Subcutaneous abdominal adipose tissue (tissue), 5 donors: ENCODE measurements around the gene INO80D.

Experiments
- H3K27ac ChIP-seq: one replicate; pipeline ENCODE4 v1.7.0; 2013; ENCODE audit warnings: low read depth, mild to moderate bottlenecking, inconsistent platforms, low read length, moderate library complexity
- H3K27me3 ChIP-seq, 5 donors: one replicate each; pipeline ENCODE4 v1.7.0; 2013; ENCODE audit warnings: low read length in 5 of 5, inconsistent platforms in 1 of 5; ENCODE audit not compliant: control insufficient read depth in 5 of 5, insufficient read depth in 4 of 5
- H3K36me3 ChIP-seq, 5 donors: one replicate each; pipeline ENCODE4 v1.7.0; 2013; ENCODE audit warnings: low read length in 5 of 5; ENCODE audit not compliant: control insufficient read depth in 5 of 5, insufficient read depth in 5 of 5
- H3K4me1 ChIP-seq, 5 donors: one replicate each; pipeline ENCODE4 v1.7.0; 2013; ENCODE audit warnings: low read length in 5 of 5, mild to moderate bottlenecking in 3 of 5, moderate library complexity in 1 of 5; ENCODE audit not compliant: control insufficient read depth in 5 of 5, insufficient read depth in 5 of 5
- H3K4me3 ChIP-seq, 5 donors: one replicate each; pipeline ENCODE4 v1.7.0; 2013; ENCODE audit warnings: low read length in 5 of 5, low read depth in 1 of 5
- H3K9ac ChIP-seq, 5 donors: one replicate each; pipeline ENCODE4 v1.7.0; 2013; ENCODE audit warnings: low read length in 5 of 5, mild to moderate bottlenecking in 4 of 5, moderate library complexity in 3 of 5
- H3K9me3 ChIP-seq, 5 donors: one replicate each; pipeline ENCODE4 v1.7.0; 2013; ENCODE audit warnings: low read length in 5 of 5; ENCODE audit not compliant: control insufficient read depth in 5 of 5
- donor health status: healthy.
- donor health status: healthy.
- donor health status: healthy.
- donor health status: healthy.
- donor health status: healthy.

The INO80D gene

DNA sequence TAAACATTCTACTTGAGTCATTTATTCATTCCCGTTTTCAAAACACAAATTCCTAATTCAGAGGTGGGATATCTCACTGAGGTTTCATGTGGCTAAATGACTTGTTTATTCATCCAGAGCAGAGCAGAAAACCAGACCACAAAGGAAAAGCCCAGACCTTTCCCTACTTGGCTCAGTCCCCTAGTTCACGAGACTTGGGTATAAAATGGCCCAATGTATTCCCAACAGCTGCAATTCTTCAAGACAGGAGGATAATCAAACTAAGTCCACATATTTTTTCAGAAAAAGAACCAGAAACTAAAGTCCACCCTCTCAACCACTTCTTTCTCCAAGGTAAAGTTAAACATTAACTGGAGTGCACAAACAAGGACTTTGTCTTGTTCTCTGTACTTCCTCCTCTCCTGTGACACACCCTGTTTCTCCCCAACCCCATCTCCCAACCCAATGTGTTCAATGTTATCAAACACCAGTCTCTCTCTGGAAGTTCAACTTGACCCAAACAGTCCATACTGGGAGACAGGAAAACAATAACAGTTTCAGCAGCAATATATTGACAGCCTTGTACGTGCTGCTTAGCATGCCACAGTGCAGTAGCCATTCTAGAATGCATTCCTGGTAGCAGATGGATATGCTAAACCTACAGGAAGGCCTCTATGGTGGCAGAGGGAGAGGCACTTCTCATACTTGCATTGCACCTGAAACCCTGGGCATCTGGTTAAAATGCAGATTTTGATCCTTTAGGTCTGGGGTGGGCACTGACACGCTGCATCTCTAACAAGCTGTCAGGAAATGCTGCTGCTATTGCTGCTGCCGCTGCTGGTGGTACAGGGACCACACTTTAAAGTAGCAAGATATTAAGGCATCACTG lies 110.7 kb downstream of the INO80D start:
- Histone ChIP-seq H3K36me3 (no peaks in the 10 kb centered on the region), H3K9ac (no peak overlapping the region), H3K4me3 (peak overlapping the region in 1 of 5 donors; percentile 22), H3K27ac (no peak overlapping the region), H3K27me3 (no peaks in the 10 kb centered on the region), H3K9me3 (no peaks in the 10 kb centered on the region), H3K4me1 (peaks cover 0 to 18% (median 8%) of the 10 kb centered on the region in 5 donors)

DNA sequence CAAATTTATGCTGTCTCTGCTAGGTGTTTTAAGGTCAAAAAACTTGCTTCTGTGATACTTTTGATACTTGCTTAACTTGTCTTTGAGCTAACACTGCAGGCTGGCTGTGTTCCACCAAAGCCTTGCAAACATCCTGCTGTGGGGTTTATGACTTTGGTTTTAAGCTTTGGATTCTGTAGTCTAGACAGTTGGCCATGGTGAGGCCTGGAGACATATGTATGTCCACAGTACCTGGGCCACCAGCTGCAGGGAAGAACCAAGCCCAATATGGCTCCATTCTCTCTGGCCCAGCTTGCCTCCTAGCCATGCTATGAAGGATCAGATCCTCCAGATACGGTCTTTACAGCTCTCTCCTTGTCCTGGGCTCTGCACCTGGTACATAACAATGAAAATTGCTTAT lies 113.9 kb downstream of the INO80D start:
- H3K4me1 ChIP-seq, result peaks cover 0 to 18% (median 8%) of the 10 kb centered on the region in 5 donors
- H3K4me3 ChIP-seq, result no peak overlapping the region
- H3K27me3 ChIP-seq, result no peaks in the 10 kb centered on the region
- no peak overlapping the region for H3K27ac ChIP-seq
- no peaks in the 10 kb centered on the region for H3K9me3 ChIP-seq
- H3K9ac ChIP-seq, result no peak overlapping the region
- no peaks in the 10 kb centered on the region for H3K36me3 ChIP-seq

DNA sequence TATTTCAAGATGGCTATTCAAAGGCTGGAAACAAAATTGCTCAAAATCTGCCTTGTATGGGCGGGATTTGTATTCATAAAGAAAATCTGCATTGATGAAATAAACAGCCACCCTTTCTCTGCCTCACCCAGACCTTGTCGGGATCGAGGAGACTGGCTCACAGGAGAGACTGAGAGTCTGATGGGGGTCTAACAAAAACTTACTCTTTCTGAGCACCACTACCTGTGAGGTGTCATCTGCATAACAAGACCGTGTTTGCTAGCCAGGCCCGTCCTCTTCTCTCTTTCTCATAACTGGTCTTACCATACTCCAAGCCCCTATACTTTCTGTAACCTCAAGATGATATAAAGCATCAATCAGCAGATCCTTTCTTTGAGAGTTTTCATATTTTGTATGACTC lies 115.6 kb downstream of the INO80D start:
- H3K36me3 ChIP-seq, result no peaks in the 10 kb centered on the region
- no peaks in the 10 kb centered on the region for H3K9me3 ChIP-seq
- no peak overlapping the region for H3K27ac ChIP-seq
- H3K27me3 ChIP-seq, result no peaks in the 10 kb centered on the region
- no peak overlapping the region for H3K4me3 ChIP-seq
- H3K9ac ChIP-seq, result no peak overlapping the region
- peaks cover 0 to 15% (median 5%) of the 10 kb centered on the region in 5 donors for H3K4me1 ChIP-seq

DNA sequence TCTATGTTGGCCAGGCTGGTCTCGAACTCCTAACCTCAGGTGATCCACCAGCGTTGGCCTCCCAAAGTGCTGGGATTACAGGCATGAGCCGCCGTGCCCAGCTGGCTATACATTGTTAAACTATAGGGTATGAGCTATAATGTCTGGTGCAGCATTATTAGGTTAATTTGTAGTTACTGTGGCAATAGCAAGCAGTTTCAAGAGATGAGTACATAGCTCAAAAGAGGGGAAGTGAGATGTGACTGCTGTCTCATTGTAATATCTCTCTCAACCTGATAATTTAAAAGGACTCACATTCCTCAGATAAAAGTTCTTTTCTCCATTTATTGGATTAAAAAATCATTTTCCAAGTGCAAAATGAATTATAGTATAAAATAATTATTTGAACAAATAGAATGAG lies 116.4 kb downstream of the INO80D start:
- Histone ChIP-seq H3K27me3 (no peaks in the 10 kb centered on the region), H3K36me3 (no peaks in the 10 kb centered on the region), H3K27ac (no peak overlapping the region), H3K9me3 (no peaks in the 10 kb centered on the region), H3K4me3 (no peak overlapping the region), H3K9ac (no peak overlapping the region), H3K4me1 (peaks cover 0 to 7% (median 0%) of the 10 kb centered on the region in 5 donors)

DNA sequence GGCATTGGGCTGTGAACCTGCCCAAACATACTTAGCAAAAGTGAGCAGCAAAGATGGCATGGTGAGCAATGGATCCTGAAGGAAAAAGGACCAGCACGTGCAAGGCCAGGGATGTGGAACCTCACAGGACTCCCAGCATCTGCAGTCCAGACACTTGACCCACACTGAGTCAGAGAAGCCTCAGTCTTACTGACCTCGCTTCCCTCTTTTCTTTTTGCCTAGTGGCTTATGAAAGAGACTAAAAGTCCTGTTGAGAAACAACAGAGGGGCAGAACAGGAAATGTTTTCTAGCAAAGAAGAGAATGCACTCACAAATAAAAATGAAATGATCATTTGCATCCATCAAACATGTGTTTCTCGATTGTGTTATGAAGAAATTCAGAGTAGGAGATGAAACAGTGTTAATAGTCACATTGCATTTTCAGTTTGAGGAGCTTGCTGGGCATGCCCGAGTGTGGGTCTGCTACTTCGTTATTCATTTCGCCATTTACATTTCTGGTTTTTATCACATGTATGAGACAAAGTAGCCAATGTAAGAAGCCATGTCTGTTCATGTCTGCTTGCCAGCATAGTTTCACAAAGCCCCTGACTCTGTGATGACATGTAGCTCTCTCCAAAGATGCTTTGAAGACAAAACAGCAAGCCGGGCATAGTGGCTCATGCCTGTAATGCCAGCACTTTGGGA lies 118.4 kb downstream of the INO80D start:
- Histone ChIP-seq H3K9me3 (no peaks in the 10 kb centered on the region), H3K36me3 (no peaks in the 10 kb centered on the region), H3K4me3 (no peak overlapping the region), H3K9ac (no peak overlapping the region), H3K27me3 (no peaks in the 10 kb centered on the region), H3K27ac (no peak overlapping the region), H3K4me1 (peaks cover 0 to 3% (median 0%) of the 10 kb centered on the region in 5 donors)

DNA sequence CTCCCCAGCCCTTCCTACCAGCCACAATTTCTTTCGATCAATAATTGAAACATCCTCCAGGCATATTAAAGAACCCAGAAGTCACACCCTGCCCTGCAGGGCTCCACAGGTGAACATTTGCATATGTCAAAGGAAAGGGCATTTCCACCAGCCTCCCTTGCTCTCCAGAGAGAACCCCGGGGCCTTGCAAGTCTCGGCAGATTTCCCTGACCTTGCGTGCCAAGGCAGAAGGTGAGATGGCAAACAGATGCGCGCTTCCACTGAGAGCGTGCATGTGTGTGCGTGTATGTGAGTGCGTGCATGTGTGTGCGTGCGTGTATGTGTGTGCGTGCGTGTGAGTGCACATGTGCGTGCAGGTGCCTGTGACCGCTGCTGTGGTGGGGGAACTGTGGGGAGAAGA lies 120.3 kb downstream of the INO80D start:
- no peak overlapping the region for H3K9ac ChIP-seq
- no peak overlapping the region for H3K27ac ChIP-seq
- H3K36me3 ChIP-seq, result no peaks in the 10 kb centered on the region
- no peaks in the 10 kb centered on the region for H3K9me3 ChIP-seq
- no peaks in the 10 kb centered on the region for H3K27me3 ChIP-seq
- H3K4me1 ChIP-seq, result no peaks in the 10 kb centered on the region
- H3K4me3 ChIP-seq, result no peak overlapping the region

DNA sequence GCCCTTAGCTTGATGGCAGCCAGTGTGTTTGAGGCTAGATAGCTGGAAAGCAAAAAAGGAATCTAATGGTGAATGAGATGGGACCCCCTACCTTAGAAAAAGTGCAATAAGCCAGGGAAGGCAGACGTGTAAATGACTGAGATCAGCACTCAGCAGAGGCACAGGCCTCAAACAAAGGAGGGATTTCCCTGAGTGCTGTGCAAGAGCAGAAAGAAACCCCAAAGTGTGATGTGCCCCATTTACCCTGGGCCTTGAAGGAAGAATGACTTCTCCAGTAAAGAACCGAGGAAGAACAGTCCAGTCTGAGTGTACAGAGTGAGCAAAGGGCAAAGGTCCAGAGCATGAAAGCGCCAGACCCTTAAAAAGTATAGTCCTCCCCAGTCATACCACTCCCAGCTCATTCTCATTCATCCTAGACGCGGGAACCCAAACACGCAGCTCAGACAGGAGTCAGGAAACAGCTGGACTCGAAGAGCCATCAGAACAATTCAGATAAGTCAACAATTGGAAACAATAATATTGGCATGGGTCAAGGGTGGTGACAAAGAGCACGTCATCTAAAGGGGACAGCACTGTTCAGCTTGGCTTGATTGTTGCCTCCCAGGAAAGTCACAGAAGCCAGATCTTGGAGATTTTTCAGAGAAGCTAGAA lies 121.7 kb downstream of the INO80D start:
- no peak overlapping the region for H3K4me3 ChIP-seq
- H3K36me3 ChIP-seq, result no peaks in the 10 kb centered on the region
- H3K9ac ChIP-seq, result no peak overlapping the region
- no peaks in the 10 kb centered on the region for H3K4me1 ChIP-seq
- no peaks in the 10 kb centered on the region for H3K27me3 ChIP-seq
- no peaks in the 10 kb centered on the region for H3K9me3 ChIP-seq
- H3K27ac ChIP-seq, result no peak overlapping the region

DNA sequence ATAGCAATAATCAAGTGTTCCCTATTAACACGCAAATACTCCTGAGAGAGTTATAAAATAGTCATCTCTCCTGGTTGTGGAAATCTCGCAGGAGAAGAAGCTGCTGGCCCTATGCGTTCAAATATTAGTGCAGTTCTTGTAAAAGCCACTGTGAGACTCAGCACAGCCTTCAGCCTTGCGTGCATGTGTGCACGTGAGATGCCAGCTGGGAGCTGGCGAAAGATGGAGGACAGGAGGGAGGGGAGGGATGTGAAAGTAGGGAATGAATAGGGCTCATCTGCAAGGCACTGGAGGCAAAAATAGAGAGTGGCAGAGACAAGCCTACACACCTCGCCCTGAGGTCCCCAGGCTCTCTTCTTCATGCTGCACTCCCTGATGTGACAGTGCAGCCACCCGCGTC lies 126.5 kb downstream of the INO80D start:
- Histone ChIP-seq H3K27ac (no peak overlapping the region), H3K9ac (no peak overlapping the region), H3K9me3 (no peaks in the 10 kb centered on the region), H3K4me3 (no peak overlapping the region), H3K36me3 (no peaks in the 10 kb centered on the region), H3K27me3 (peaks cover 0 to 5% (median 0%) of the 10 kb centered on the region in 5 donors), H3K4me1 (no peaks in the 10 kb centered on the region)

DNA sequence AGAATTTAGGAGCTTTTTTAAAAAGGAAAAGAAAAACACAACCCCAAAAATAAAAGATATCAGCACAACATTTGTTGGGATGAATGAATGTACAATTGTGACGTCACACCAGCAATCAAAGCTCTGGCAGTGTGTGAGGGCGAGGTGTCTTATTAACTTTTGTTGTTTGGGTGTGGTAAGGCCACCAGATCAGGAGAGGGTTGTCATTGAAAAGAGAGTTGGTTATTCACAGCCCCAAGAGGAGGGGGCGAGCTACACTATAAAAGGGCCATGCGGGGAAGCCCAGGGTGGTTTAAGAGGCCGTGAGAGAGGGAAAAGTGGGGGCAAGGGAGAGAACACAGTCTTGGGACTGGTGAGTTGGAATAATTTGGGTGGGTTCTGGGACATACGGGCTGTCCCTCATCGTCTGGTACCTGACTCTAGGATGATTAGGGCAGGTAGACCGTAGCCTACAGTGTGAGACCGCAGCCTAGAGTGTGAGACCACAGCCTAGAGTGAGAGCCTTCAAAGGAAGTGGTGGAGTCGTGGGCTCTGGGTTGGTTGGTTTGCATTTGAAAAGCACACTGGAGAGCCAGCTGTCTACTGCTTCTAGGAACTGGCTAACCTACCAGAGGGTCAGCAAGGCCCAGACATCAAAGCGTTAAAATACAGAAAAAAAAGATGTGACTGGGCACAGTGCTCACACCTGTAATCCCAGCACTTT lies 128.4 kb downstream of the INO80D start:
- Histone ChIP-seq H3K4me3 (no peak overlapping the region), H3K27me3 (peaks cover 0 to 5% (median 0%) of the 10 kb centered on the region in 5 donors), H3K9me3 (no peaks in the 10 kb centered on the region), H3K27ac (no peak overlapping the region), H3K36me3 (no peaks in the 10 kb centered on the region), H3K4me1 (no peaks in the 10 kb centered on the region), H3K9ac (no peak overlapping the region)
